Activated T-cell treated with anti-CD3 and anti-CD28 coated beads, Interleukin-2, amount 50 U/mL, for 24 hours (primary cell): Measurements from ENCODE around the gene ARID5A.

Experiments used
- DNase-seq: peaks from one replicate; pipeline ENCODE4 v3.0.0-alpha.2; 2020
- H3K27ac Mint-ChIP-seq: 2 replicates; pipeline ENCODE4 v1.8.0; 2020; ENCODE audit warnings: mild to moderate bottlenecking, mixed read lengths
- H3K27me3 Mint-ChIP-seq: 2 replicates; pipeline ENCODE4 v1.8.0; 2020; ENCODE audit warnings: mixed read lengths
- H3K36me3 Mint-ChIP-seq: 2 replicates; pipeline ENCODE4 v1.8.0; 2020; ENCODE audit warnings: low read depth, mixed read lengths
- H3K4me1 Mint-ChIP-seq: 2 replicates; pipeline ENCODE4 v1.8.0; 2020; ENCODE audit warnings: low read depth, mixed read lengths
- H3K4me3 Mint-ChIP-seq: 2 replicates; pipeline ENCODE4 v1.8.0; 2020; ENCODE audit warnings: mild to moderate bottlenecking, moderate library complexity, mixed read lengths
- H3K9me3 Mint-ChIP-seq: 2 replicates; pipeline ENCODE4 v1.8.0; 2020; ENCODE audit warnings: mixed read lengths

The ARID5A gene

GRCh38 chr2:96517079-96517478 lies 19.5 kb upstream of the ARID5A start:
- Mint-ChIP-seq H3K9me3 (peaks cover 12% of the 10 kb centered on the region), H3K4me1 (peaks cover 9% of the 10 kb centered on the region), H3K27ac (no peak overlapping the region), H3K4me3 (no peak overlapping the region), H3K36me3 (no peaks in the 10 kb centered on the region), H3K27me3 (no peaks in the 10 kb centered on the region)
- DNase-seq, result no peak

GRCh38 chr2:96520231-96520630 lies 16.3 kb upstream of the ARID5A start:
- Mint-ChIP-seq H3K36me3 (no peaks in the 10 kb centered on the region), H3K9me3 (peaks cover 12% of the 10 kb centered on the region), H3K4me1 (peaks cover 39% of the 10 kb centered on the region), H3K4me3 (no peak overlapping the region), H3K27me3 (no peaks in the 10 kb centered on the region), H3K27ac (no peak overlapping the region)
- DNase-seq, result no peak

GRCh38 chr2:96520697-96521096 lies 15.9 kb upstream of the ARID5A start:
- Mint-ChIP-seq H3K4me3 (no peak overlapping the region), H3K27ac (no peak overlapping the region), H3K27me3 (no peaks in the 10 kb centered on the region), H3K4me1 (peaks cover 44% of the 10 kb centered on the region), H3K36me3 (no peaks in the 10 kb centered on the region), H3K9me3 (peaks cover 12% of the 10 kb centered on the region)
- DNase-seq, result no peak

- H3K4me3 Mint-ChIP-seq, result no peak overlapping the region
- no peak overlapping the region for H3K27ac Mint-ChIP-seq
- no peaks in the 10 kb centered on the region for H3K27me3 Mint-ChIP-seq
- peaks cover 11% of the 10 kb centered on the region for H3K9me3 Mint-ChIP-seq
- no peaks in the 10 kb centered on the region for H3K36me3 Mint-ChIP-seq
- DNase-seq, result no peak
- peaks cover 49% of the 10 kb centered on the region for H3K4me1 Mint-ChIP-seq
Observed at GRCh38 chr2:96521219-96521618, 15.3 kb upstream of the ARID5A start.

GRCh38 chr2:96522304-96523203 lies 14.0 kb upstream of the ARID5A start:
- DNase-seq, result no peak
- no peak overlapping the region for H3K27ac Mint-ChIP-seq
- no peaks in the 10 kb centered on the region for H3K27me3 Mint-ChIP-seq
- no peaks in the 10 kb centered on the region for H3K36me3 Mint-ChIP-seq
- peaks cover 59% of the 10 kb centered on the region for H3K4me1 Mint-ChIP-seq
- H3K9me3 Mint-ChIP-seq, result peaks cover 2% of the 10 kb centered on the region
- H3K4me3 Mint-ChIP-seq, result no peak overlapping the region

GRCh38 chr2:96523659-96524481 lies 12.7 kb upstream of the ARID5A start:
- H3K27ac Mint-ChIP-seq, result peak overlapping the region; percentile 89
- H3K9me3 Mint-ChIP-seq, result no peaks in the 10 kb centered on the region
- H3K4me3 Mint-ChIP-seq, result peak overlapping the region; percentile 55
- H3K27me3 Mint-ChIP-seq, result no peaks in the 10 kb centered on the region
- no peaks in the 10 kb centered on the region for H3K36me3 Mint-ChIP-seq
- H3K4me1 Mint-ChIP-seq, result peaks cover 72% of the 10 kb centered on the region
- DNase-seq, result no peak

GRCh38 chr2:96524482-96525210 lies 11.9 kb upstream of the ARID5A start:
- Mint-ChIP-seq H3K4me1 (peaks cover 79% of the 10 kb centered on the region), H3K36me3 (no peaks in the 10 kb centered on the region), H3K27me3 (no peaks in the 10 kb centered on the region), H3K4me3 (peak overlapping the region; percentile 55), H3K27ac (peak overlapping the region; percentile 89), H3K9me3 (no peaks in the 10 kb centered on the region)
- peak; percentile 39 for DNase-seq

GRCh38 chr2:96525211-96525507 lies 11.4 kb upstream of the ARID5A start:
- H3K27me3 Mint-ChIP-seq, result no peaks in the 10 kb centered on the region
- H3K4me3 Mint-ChIP-seq, result no peak overlapping the region
- peak overlapping the region; percentile 89 for H3K27ac Mint-ChIP-seq
- H3K4me1 Mint-ChIP-seq, result peaks cover 84% of the 10 kb centered on the region
- H3K9me3 Mint-ChIP-seq, result no peaks in the 10 kb centered on the region
- H3K36me3 Mint-ChIP-seq, result no peaks in the 10 kb centered on the region
- no peak for DNase-seq

GRCh38 chr2:96526101-96526591 lies 10.4 kb upstream of the ARID5A start:
- H3K4me1 Mint-ChIP-seq, result peaks cover 91% of the 10 kb centered on the region
- no peak overlapping the region for H3K4me3 Mint-ChIP-seq

GRCh38 chr2:96526615-96527285 lies 9.8 kb upstream of the ARID5A start:
- peak overlapping the region; percentile 90 for H3K27ac Mint-ChIP-seq

More at GRCh38 chr2:96526101-96526591, 10.4 kb upstream of the ARID5A start:
- no peak for DNase-seq
- H3K36me3 Mint-ChIP-seq, result no peaks in the 10 kb centered on the region
- H3K27ac Mint-ChIP-seq, result peak overlapping the region; percentile 53
- H3K9me3 Mint-ChIP-seq, result no peaks in the 10 kb centered on the region
- H3K27me3 Mint-ChIP-seq, result no peaks in the 10 kb centered on the region

GRCh38 chr2:96527286-96528005 lies 9.1 kb upstream of the ARID5A start:
- Mint-ChIP-seq H3K27me3 (no peaks in the 10 kb centered on the region), H3K4me1 (peaks cover 94% of the 10 kb centered on the region), H3K4me3 (peak overlapping the region; percentile 78), H3K9me3 (no peaks in the 10 kb centered on the region), H3K36me3 (no peaks in the 10 kb centered on the region), H3K27ac (peak overlapping the region; percentile 97)
- DNase-seq, result peak; percentile 80

More at GRCh38 chr2:96526615-96527285, 9.8 kb upstream of the ARID5A start:
- DNase-seq, result no peak
- Mint-ChIP-seq H3K4me3 (peak overlapping the region; percentile 62), H3K9me3 (no peaks in the 10 kb centered on the region), H3K4me1 (peaks cover 93% of the 10 kb centered on the region), H3K27me3 (no peaks in the 10 kb centered on the region), H3K36me3 (no peaks in the 10 kb centered on the region)

GRCh38 chr2:96528006-96528699 lies 8.4 kb upstream of the ARID5A start:
- Mint-ChIP-seq H3K9me3 (no peaks in the 10 kb centered on the region), H3K4me1 (peaks cover 94% of the 10 kb centered on the region), H3K4me3 (peak overlapping the region; percentile 78), H3K27me3 (no peaks in the 10 kb centered on the region), H3K36me3 (no peaks in the 10 kb centered on the region), H3K27ac (peak overlapping the region; percentile 97)
- DNase-seq, result peak; percentile 83
